Measurements from ENCODE around the gene PIK3CB. TPM values are rescaled to one million over a fixed set of nuclear protein-coding genes. Genes with fewer than 3 reads are reported as not detected.

PIK3CB gene
- total RNA-seq, 1 experiment from 2014 or later = 35.6 TPM

DNA sequence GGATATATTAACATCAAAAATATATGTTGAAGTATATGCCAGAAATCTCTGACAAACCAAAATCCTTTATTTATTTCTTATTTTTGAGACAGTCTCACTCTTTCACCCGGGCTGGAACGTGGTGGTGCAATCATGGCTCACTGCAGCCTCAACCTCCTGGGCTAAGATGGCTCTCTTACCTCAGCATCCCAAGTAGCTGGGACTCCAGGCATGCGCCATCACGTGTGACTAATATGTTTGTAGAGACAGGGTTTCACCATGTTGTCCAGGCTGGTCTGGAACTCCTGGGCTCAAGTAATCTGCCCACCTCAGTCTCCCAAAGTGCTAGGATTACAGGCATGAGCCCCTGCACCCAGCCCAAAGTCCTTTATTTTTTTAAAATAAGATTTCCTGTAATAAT lies 214.3 kb downstream of the PIK3CB start:
- Histone ChIP-seq H4K5ac (ENCODE audit: insufficient read length, low read depth, low read length) (no peak overlapping the region), H3K23ac (ENCODE audit: insufficient read length, low read depth, low read length) (no peak overlapping the region), H4K91ac (ENCODE audit: insufficient read length, low read depth, low read length) (no peak overlapping the region), H3K4ac (ENCODE audit: low read depth, low read length) (no peak overlapping the region), H3K9me3 (ENCODE audit: control insufficient read depth, low read depth, low read length) (no peaks in the 10 kb centered on the region), H4K8ac (replicated peaks; ENCODE audit: insufficient read length, low read depth, low read length) (no peak overlapping the region), H3K27me3 (ENCODE audit: insufficient read depth, low read length) (no peaks in the 10 kb centered on the region), H3K27ac (ENCODE audit: insufficient read length, low read depth, low read length) (no peak overlapping the region), H3K23me2 (ENCODE audit: insufficient read length, low read depth, low read length, poor library complexity, severe bottlenecking) (no peaks in the 10 kb centered on the region), H3K4me2 (ENCODE audit: insufficient read depth, insufficient read length, low read length) (no peak overlapping the region), H3K56ac (ENCODE audit: insufficient read length, low read depth, low read length) (no peak overlapping the region), H2BK15ac (ENCODE audit: low read depth, low read length) (no peak overlapping the region), H2AFZ (ENCODE audit: low read length) (no peak overlapping the region), H2BK5ac (ENCODE audit: insufficient read length, low read length) (no peak overlapping the region), H3K18ac (ENCODE audit: insufficient read length, low read depth, low read length) (no peak overlapping the region), H3K79me1 (ENCODE audit: insufficient read depth, low read depth, low read length, poor library complexity, severe bottlenecking) (no peaks in the 10 kb centered on the region), H3K79me2 (ENCODE audit: insufficient read depth, low read length) (no peaks in the 10 kb centered on the region), H2BK20ac (ENCODE audit: low read depth, low read length, poor library complexity, severe bottlenecking) (no peak overlapping the region), H3T11ph (ENCODE audit: low read length) (no peak overlapping the region), H3K14ac (ENCODE audit: insufficient read depth, low read length) (no peak overlapping the region), H2BK12ac (ENCODE audit: insufficient read length, low read depth, low read length) (no peak overlapping the region), H2AK5ac (ENCODE audit: insufficient read length, low read length) (no peak overlapping the region), H2BK120ac (ENCODE audit: low read depth, low read length, poor library complexity, severe bottlenecking) (no peak overlapping the region), H3K4me1 (ENCODE audit: insufficient read depth, low read length) (no peaks in the 10 kb centered on the region), H4K20me1 (ENCODE audit: control insufficient read depth, insufficient read depth, insufficient read length) (no peaks in the 10 kb centered on the region), H3K9ac (ENCODE audit: extremely low read depth, insufficient read length, low read length) (no peak overlapping the region)
- H3K27me3 Mint-ChIP-seq (ENCODE audit: low read depth) = no peaks in the 10 kb centered on the region
- H3K36me3 Mint-ChIP-seq (ENCODE audit: insufficient read depth in 1 of 3, low read depth in 3 of 3) = no peaks in the 10 kb centered on the region
- no peaks in the 10 kb centered on the region for H3K4me1 Mint-ChIP-seq
- TF ChIP-seq, protein P1, sequence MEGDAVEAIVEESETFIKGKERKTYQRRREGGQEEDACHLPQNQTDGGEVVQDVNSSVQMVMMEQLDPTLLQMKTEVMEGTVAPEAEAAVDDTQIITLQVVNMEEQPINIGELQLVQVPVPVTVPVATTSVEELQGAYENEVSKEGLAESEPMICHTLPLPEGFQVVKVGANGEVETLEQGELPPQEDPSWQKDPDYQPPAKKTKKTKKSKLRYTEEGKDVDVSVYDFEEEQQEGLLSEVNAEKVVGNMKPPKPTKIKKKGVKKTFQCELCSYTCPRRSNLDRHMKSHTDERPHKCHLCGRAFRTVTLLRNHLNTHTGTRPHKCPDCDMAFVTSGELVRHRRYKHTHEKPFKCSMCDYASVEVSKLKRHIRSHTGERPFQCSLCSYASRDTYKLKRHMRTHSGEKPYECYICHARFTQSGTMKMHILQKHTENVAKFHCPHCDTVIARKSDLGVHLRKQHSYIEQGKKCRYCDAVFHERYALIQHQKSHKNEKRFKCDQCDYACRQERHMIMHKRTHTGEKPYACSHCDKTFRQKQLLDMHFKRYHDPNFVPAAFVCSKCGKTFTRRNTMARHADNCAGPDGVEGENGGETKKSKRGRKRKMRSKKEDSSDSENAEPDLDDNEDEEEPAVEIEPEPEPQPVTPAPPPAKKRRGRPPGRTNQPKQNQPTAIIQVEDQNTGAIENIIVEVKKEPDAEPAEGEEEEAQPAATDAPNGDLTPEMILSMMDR (conservative IDR thresholded peaks at IDR 0.05) = no peak
- no CpG with 5 or more reads among the region's 4 CpGs for WGBS (ENCODE audit: extremely low coverage, insufficient read length, low lambda C conversion rate)
- H3K27ac Mint-ChIP-seq = no peak overlapping the region
- no peak for DNase-seq
- H3K9me3 Mint-ChIP-seq = no peaks in the 10 kb centered on the region
- no peak overlapping the region for H3K4me3 Mint-ChIP-seq
